ENCODE measurements around the gene CSF3R.

The CSF3R gene

GRCh38 chr1:36450919-36451305 is 31.8 kb downstream of the CSF3R start:
- no peak for DNase-seq (ENCODE audit: low read depth in 2 of 2)
- peak overlapping the region; percentile 59 to 72 for H3K4me3 ChIP-seq (replicated peaks in 1 of 2; ENCODE audit: low read depth in 2 of 2, low read length in 2 of 2)
- TF ChIP-seq CTCF (IDR thresholded peaks at IDR 0.05; ENCODE audit: low read depth, low read length): no peak

DNA sequence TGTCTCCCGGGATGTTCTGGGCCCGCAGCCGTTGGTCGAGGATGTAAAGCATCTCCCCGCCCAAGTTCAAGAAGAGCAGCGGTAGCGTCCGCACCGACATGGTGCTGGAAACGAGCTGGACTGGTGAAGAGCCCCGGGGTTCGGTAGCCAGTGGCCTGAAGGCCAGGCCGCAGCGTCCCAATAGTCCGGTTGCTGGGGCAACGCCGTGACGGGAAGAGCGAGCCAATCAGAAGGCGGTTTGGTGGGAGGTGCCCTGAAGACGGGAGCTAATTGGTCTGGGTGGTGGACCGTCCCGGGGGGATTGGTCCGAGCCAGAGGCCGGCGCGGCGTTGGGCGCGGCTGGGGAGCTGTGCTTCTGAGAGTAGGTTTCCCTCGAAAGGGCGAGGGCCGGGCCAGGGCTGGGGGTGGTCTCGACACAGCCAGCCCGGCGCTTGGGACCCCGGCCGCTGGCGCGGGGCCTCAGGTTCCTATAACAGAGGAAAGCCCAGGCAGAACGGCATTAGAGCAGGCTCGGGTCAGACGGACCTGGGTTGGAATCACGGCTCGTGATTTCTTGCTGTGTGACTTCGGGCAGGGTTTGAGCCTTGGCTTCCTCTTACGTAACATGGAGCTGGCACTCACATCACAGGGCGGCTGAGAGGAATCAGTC is 32.3 kb downstream of the CSF3R start, which contains the start of gene OSCP1:
Gene OSCP1, minus strand, starts transcription at position 182 of the 649 bp plus-strand sequence. Its CDS starts 82 bp downstream, at position 100.
- DNase-seq (ENCODE audit: low read depth in 2 of 2): peak; percentile 98
- peak within 1 kb of the TSS; percentile 59 to 72 for H3K4me3 ChIP-seq (replicated peaks in 1 of 2; ENCODE audit: low read depth in 2 of 2, low read length in 2 of 2)
- no peak for TF ChIP-seq CTCF (IDR thresholded peaks at IDR 0.05; ENCODE audit: low read depth, low read length)

GRCh38 chr1:36448530-36449056 is 34.1 kb downstream of the CSF3R start:
- no peak overlapping the region for H3K4me3 ChIP-seq (replicated peaks in 1 of 2; ENCODE audit: low read depth in 2 of 2, low read length in 2 of 2)
- TF ChIP-seq CTCF (IDR thresholded peaks at IDR 0.05; ENCODE audit: low read depth, low read length): no peak
- no peak for DNase-seq (ENCODE audit: low read depth in 2 of 2)

DNA sequence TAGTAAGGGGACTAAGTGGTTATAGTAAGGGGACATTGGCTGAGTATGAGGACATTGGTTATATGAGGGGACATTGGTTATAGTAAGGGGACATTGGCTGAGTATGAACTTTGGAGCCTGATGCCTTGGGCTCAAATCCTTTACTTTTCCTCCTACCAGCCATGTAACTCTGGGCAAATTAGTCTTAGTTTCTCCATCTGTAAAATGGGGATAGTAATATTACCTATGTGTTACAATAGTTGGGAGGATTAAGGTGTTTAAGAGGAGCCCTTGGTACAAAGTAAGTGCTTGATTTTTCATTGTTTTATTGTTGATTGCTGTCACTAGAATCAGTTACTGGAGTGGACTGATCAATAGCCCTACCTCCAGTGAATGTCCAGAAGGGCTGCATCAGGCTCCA is 35.3 kb downstream of the CSF3R start:
- DNase-seq (ENCODE audit: low read depth in 2 of 2): no peak
- TF ChIP-seq CTCF (IDR thresholded peaks at IDR 0.05; ENCODE audit: low read depth, low read length): no peak
- H3K4me3 ChIP-seq (replicated peaks in 1 of 2; ENCODE audit: low read depth in 2 of 2, low read length in 2 of 2): no peak overlapping the region

- no peak for DNase-seq (ENCODE audit: low read depth in 2 of 2)
- H3K4me3 ChIP-seq (replicated peaks in 1 of 2; ENCODE audit: low read depth in 2 of 2, low read length in 2 of 2): no peak overlapping the region
Observed at GRCh38 chr1:36446746-36447145, 36.0 kb downstream of the CSF3R start.

GRCh38 chr1:36446271-36446670 is 36.4 kb downstream of the CSF3R start:
- H3K4me3 ChIP-seq (replicated peaks in 1 of 2; ENCODE audit: low read depth in 2 of 2, low read length in 2 of 2): no peak overlapping the region
- peak; percentile 4 for TF ChIP-seq CTCF (IDR thresholded peaks at IDR 0.05; ENCODE audit: low read depth, low read length)
- no peak for DNase-seq (ENCODE audit: low read depth in 2 of 2)

More at GRCh38 chr1:36446746-36447145, 36.0 kb downstream of the CSF3R start:
- TF ChIP-seq CTCF (IDR thresholded peaks at IDR 0.05; ENCODE audit: low read depth, low read length): no peak

All from cardiac fibroblast (primary cell).